Parathyroid adenoma (tissue), 2 donors: Measurements from ENCODE around the gene ZNF273.
"Not testable (repeated sequence)": the region's sequence is repeated elsewhere in the genome, so short reads cannot be mapped to it uniquely, and the experiment has no call there.

ENCODE experiments used
- H2AFZ ChIP-seq: fragments of 300-600 bp; sonication (generic); one replicate; pipeline ENCODE4 v1.7.0; 2017; ENCODE audit warnings: antibody characterized with exemption, mild to moderate bottlenecking
- H3K27ac ChIP-seq: fragments of 300-600 bp; sonication (generic); one replicate; pipeline ENCODE4 v1.7.0; 2017
- H3K27me3 ChIP-seq: fragments of 300-600 bp; sonication (generic); one replicate; pipeline ENCODE4 v1.7.0; 2017; ENCODE audit warnings: low read length; ENCODE audit not compliant: control insufficient read depth, insufficient read depth
- H3K36me3 ChIP-seq: fragments of 300-600 bp; sonication (generic); one replicate; pipeline ENCODE4 v1.7.0; 2017; ENCODE audit warnings: low read length; ENCODE audit not compliant: control insufficient read depth, insufficient read depth
- H3K4me1 ChIP-seq: fragments of 300-600 bp; sonication (generic); one replicate; pipeline ENCODE4 v1.7.0; 2017; ENCODE audit warnings: control low read depth
- H3K4me2 ChIP-seq: fragments of 300-600 bp; sonication (generic); one replicate; pipeline ENCODE4 v1.7.0; 2017; ENCODE audit warnings: low read length
- H3K4me3 ChIP-seq: fragments of 300-600 bp; sonication (generic); one replicate; pipeline ENCODE4 v1.7.0; 2017; ENCODE audit warnings: low read depth, low read length
- H3K79me2 ChIP-seq: fragments of 300-600 bp; sonication (generic); one replicate; pipeline ENCODE4 v1.7.0; 2017; ENCODE audit warnings: control low read depth
- H3K9ac ChIP-seq: fragments of 300-600 bp; sonication (generic); one replicate; pipeline ENCODE4 v1.7.0; 2017; ENCODE audit warnings: mild to moderate bottlenecking
- H3K9me3 ChIP-seq: fragments of 300-600 bp; sonication (generic); one replicate; pipeline ENCODE4 v1.7.0; 2017; ENCODE audit warnings: low read length; ENCODE audit not compliant: control insufficient read depth
- TF ChIP-seq, protein P1 (sequence below): fragments of 300-600 bp; sonication (generic); IDR thresholded peaks from one replicate; pipeline ENCODE4 v1.7.0; 2017; ENCODE audit warnings: antibody characterized with exemption, mild to moderate bottlenecking
- donor health status: primary hyperparathyroidism.

Gene ZNF273

DNA sequence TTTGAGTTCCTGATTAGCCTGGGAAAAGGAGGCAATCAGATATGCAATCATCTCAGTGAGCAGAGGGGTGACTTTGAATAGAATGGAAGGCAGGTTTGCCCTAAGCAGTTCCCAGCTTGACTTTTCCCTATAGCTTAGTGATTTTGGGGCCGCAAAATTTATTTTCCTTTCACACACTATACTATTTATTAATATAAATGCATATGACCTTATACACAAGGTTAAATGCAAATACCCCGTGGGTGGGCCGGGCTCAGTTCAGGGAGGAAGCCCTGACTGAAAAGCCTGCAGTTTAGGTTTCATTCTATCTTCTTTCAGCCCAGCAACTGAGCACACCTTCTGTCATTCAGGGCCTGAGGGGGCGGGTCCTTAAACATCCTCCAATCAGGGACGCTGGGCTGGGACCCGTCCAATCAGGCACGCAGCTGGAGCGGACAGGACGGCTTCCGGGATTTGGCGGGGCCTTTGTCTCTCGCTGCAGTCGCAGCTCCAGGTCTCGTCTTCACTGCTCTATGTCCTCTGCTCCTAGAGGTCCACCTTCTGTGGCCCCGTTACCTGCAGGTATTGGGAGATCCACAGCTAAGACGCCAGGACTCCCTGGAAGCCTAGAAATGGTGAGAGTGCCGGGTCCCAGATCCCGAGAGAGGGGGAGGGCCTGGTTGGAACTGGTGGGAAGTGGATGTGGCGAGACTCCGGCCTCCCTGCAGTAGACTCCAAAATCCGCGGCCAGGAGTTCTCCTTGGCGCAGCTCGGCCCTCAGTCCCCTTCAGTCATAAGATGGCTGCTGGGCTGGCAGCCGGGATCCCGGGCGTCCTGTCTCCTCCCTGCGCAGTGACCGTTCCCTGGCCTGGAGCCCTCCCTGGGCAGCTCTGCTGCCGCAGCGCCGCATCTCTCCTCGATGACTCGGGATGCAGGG, at the start of gene ZNF273:
ZNF273 (plus strand) TSS at position 468 of the 916 bp plus-strand sequence; CDS start at position 513, 45 bp downstream.
- no peaks in the 10 kb centered on the region for H3K9me3 ChIP-seq
- no peaks in the 10 kb centered on the region for H3K36me3 ChIP-seq
- H3K4me2 ChIP-seq: peak within 1 kb of the TSS; percentile 75
- H3K4me3 ChIP-seq: peak within 1 kb of the TSS; percentile 70
- peak within 1 kb of the TSS; percentile 51 for H3K27ac ChIP-seq
- H3K27me3 ChIP-seq: no peaks in the 10 kb centered on the region
- peak within 1 kb of the TSS; percentile 86 for H2AFZ ChIP-seq
- H3K4me1 ChIP-seq: no peaks in the 10 kb centered on the region
- H3K9ac ChIP-seq: no peak within 1 kb of the TSS
- H3K79me2 ChIP-seq: no peaks in the 10 kb centered on the region
- TF ChIP-seq, protein P1, sequence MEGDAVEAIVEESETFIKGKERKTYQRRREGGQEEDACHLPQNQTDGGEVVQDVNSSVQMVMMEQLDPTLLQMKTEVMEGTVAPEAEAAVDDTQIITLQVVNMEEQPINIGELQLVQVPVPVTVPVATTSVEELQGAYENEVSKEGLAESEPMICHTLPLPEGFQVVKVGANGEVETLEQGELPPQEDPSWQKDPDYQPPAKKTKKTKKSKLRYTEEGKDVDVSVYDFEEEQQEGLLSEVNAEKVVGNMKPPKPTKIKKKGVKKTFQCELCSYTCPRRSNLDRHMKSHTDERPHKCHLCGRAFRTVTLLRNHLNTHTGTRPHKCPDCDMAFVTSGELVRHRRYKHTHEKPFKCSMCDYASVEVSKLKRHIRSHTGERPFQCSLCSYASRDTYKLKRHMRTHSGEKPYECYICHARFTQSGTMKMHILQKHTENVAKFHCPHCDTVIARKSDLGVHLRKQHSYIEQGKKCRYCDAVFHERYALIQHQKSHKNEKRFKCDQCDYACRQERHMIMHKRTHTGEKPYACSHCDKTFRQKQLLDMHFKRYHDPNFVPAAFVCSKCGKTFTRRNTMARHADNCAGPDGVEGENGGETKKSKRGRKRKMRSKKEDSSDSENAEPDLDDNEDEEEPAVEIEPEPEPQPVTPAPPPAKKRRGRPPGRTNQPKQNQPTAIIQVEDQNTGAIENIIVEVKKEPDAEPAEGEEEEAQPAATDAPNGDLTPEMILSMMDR: no peak

DNA sequence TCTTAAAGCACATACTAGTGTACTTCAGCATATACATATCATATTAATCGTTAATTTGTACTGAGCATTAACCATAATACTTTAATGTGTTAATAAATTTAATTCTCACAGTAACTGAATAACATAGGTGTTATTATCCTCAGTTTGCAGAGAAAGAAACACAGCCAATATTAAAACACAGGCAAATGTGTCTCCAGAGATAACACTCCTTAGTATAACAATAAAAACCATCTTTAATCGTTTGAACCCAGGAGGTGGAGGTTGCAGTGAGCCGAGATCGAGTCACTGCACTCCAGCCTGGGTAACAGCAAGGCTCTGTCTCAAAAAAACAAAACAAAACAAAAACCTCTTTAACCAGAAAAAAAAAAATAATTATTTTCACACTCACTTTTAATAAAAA, 49.4 kb upstream of the ZNF273 start:
- H2AFZ ChIP-seq: no peak overlapping the region
- H3K79me2 ChIP-seq: no peaks in the 10 kb centered on the region
- H3K36me3 ChIP-seq: no peaks in the 10 kb centered on the region
- no peak overlapping the region for H3K4me2 ChIP-seq
- H3K9ac ChIP-seq: no peak overlapping the region
- H3K27me3 ChIP-seq: no peaks in the 10 kb centered on the region
- TF ChIP-seq, protein P1: no peak
- no peaks in the 10 kb centered on the region for H3K9me3 ChIP-seq
- H3K27ac ChIP-seq: no peak overlapping the region
- H3K4me3 ChIP-seq: no peak overlapping the region
- H3K4me1 ChIP-seq: no peaks in the 10 kb centered on the region

DNA sequence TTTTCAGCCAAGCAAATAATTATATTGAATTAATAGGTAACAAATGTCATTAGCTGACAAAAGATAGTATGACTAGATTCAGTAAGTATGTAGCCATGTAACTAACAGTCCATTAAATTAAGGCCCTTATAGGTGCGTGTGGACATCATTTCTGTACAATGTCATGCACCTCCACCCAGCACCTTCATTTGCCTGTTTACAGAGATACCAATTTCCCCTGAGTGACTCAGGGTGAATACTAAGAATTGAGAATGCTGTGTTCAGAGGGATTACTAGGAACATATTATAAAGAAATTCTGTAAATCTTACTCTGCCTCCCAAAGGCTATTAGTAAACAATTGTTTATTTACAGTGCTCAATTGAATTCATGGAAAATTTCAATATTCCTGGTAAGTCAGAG, 48.1 kb upstream of the ZNF273 start:
- H3K4me1 ChIP-seq: no peaks in the 10 kb centered on the region
- H3K9ac ChIP-seq: no peak overlapping the region
- H3K79me2 ChIP-seq: no peaks in the 10 kb centered on the region
- no peak overlapping the region for H3K4me3 ChIP-seq
- H3K9me3 ChIP-seq: no peaks in the 10 kb centered on the region
- H3K4me2 ChIP-seq: no peak overlapping the region
- no peaks in the 10 kb centered on the region for H3K27me3 ChIP-seq
- no peak overlapping the region for H3K27ac ChIP-seq
- TF ChIP-seq, protein P1: no peak
- H3K36me3 ChIP-seq: no peaks in the 10 kb centered on the region
- H2AFZ ChIP-seq: no peak overlapping the region

DNA sequence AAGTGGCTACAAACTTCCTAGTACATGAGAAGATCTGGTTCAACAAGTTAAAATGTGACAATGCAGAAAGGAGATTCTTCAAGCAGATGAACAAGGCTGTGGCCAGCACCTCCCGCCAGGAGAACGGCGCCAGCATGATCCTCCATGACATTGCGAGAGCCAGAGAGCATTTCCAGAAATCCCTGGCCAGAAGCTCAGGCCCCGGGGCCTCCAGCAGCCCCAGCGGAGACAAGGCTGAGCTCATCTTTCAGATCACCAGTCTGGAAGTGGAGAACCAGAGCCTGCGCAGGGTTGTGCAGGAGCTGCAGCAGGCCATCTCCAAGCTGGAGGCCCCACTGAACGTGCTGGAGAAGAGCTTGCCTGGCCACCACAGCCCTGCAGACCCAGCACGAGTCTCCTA, 40.1 kb upstream of the ZNF273 start:
- Histone ChIP-seq H3K79me2 (no peaks in the 10 kb centered on the region), H3K4me1 (no peaks in the 10 kb centered on the region), H3K36me3 (no peaks in the 10 kb centered on the region), H3K4me2 (no peak overlapping the region), H2AFZ (no peak overlapping the region), H3K27me3 (no peaks in the 10 kb centered on the region), H3K27ac (no peak overlapping the region), H3K9ac (no peak overlapping the region), H3K9me3 (no peaks in the 10 kb centered on the region), H3K4me3 (no peak overlapping the region)
- TF ChIP-seq, protein P1: no peak

DNA sequence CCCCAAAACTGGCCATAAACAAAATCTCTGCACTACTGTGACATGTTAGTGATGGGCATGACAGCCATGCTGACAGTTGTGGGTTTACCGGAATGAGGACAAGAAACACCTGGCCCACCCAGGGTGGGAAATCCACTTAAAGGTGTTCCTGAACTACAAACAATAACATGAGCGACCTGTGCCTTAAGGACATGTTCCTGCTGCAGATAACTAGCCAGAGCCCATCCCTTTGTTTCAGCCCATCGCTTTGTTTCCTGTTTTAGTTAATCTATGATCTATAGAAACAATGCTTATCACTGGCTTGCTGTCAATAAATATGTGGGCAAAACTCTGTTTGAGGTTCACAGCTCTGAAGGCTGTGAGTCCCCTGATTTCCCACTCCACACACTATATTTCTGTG, 39.5 kb upstream of the ZNF273 start:
- H3K79me2 ChIP-seq, H3K9me3 ChIP-seq, H3K9ac ChIP-seq, H3K27me3 ChIP-seq, H3K4me1 ChIP-seq, H3K27ac ChIP-seq, H3K36me3 ChIP-seq, H2AFZ ChIP-seq, H3K4me3 ChIP-seq, H3K4me2 ChIP-seq: not testable (repeated sequence)
